Activated naive CD8-positive, alpha-beta T cell treated with anti-CD3 and anti-CD28 coated beads, Interleukin-2, amount 50 U/mL, for 24 hours (primary cell): ENCODE measurements around the gene VWF.
A peak's percentile ranks its signal among the peaks of the same experiment; 100 is the strongest.

Experiments
- ATAC-seq: fragments of 150-1000 bp; cut with Tn5 transposase; one replicate; pipeline ENCODE4 v1.10.0; 2021
- DNase-seq: peaks from one replicate; pipeline ENCODE4 v3.0.0; 2021
- H3K27ac Mint-ChIP-seq: one replicate; pipeline ENCODE4 v1.8.0; 2021; ENCODE audit warnings: mild to moderate bottlenecking, mixed read lengths
- H3K27me3 Mint-ChIP-seq: one replicate; pipeline ENCODE4 v1.8.0; 2021; ENCODE audit warnings: mixed read lengths
- H3K36me3 Mint-ChIP-seq: one replicate; pipeline ENCODE4 v1.8.0; 2021; ENCODE audit warnings: low read depth, mixed read lengths
- H3K4me1 Mint-ChIP-seq: one replicate; pipeline ENCODE4 v1.8.0; 2021; ENCODE audit warnings: mixed read lengths
- H3K4me3 Mint-ChIP-seq: one replicate; pipeline ENCODE4 v1.8.0; 2021; ENCODE audit warnings: mild to moderate bottlenecking, moderate library complexity, mixed read lengths
- H3K9me3 Mint-ChIP-seq: one replicate; pipeline ENCODE4 v1.8.0; 2021; ENCODE audit warnings: mixed read lengths

The VWF gene

GRCh38 chr12:5976711-5977110, 147.8 kb downstream of the VWF start:
- Mint-ChIP-seq H3K27ac (no peak overlapping the region), H3K36me3 (no peaks in the 10 kb centered on the region), H3K4me3 (no peak overlapping the region), H3K4me1 (no peaks in the 10 kb centered on the region), H3K9me3 (no peaks in the 10 kb centered on the region), H3K27me3 (peaks cover 3% of the 10 kb centered on the region)
- no peak for ATAC-seq
- no peak for DNase-seq

- DNase-seq (no peak), ATAC-seq (no peak)
- H3K27ac Mint-ChIP-seq = no peak overlapping the region
- H3K4me1 Mint-ChIP-seq = no peaks in the 10 kb centered on the region
- H3K9me3 Mint-ChIP-seq = no peaks in the 10 kb centered on the region
- peaks cover 3% of the 10 kb centered on the region for H3K27me3 Mint-ChIP-seq
- H3K4me3 Mint-ChIP-seq = no peak overlapping the region
- H3K36me3 Mint-ChIP-seq = no peaks in the 10 kb centered on the region
These were observed 148.3 kb downstream of the VWF start for GRCh38 chr12:5976196-5976595.

GRCh38 chr12:5973461-5974115, 150.9 kb downstream of the VWF start:
- Mint-ChIP-seq H3K4me3 (no peak overlapping the region), H3K27me3 (peaks cover 7% of the 10 kb centered on the region)

GRCh38 chr12:5972387-5972786, 152.1 kb downstream of the VWF start:
- Mint-ChIP-seq H3K4me1 (no peaks in the 10 kb centered on the region), H3K4me3 (no peak overlapping the region), H3K27ac (no peak overlapping the region), H3K36me3 (no peaks in the 10 kb centered on the region), H3K27me3 (peaks cover 7% of the 10 kb centered on the region), H3K9me3 (no peaks in the 10 kb centered on the region)
- ATAC-seq (no peak), DNase-seq (no peak)

More at GRCh38 chr12:5973461-5974115, 150.9 kb downstream of the VWF start:
- Mint-ChIP-seq H3K27ac (no peak overlapping the region), H3K36me3 (no peaks in the 10 kb centered on the region), H3K9me3 (no peaks in the 10 kb centered on the region), H3K4me1 (no peaks in the 10 kb centered on the region)
- DNase-seq (no peak), ATAC-seq (no peak)

- H3K9me3 Mint-ChIP-seq = no peaks in the 10 kb centered on the region
- peaks cover 7% of the 10 kb centered on the region for H3K27me3 Mint-ChIP-seq
- H3K36me3 Mint-ChIP-seq = no peaks in the 10 kb centered on the region
- DNase-seq (no peak), ATAC-seq (no peak)
- no peaks in the 10 kb centered on the region for H3K4me1 Mint-ChIP-seq
- H3K27ac Mint-ChIP-seq = no peak overlapping the region
- no peak overlapping the region for H3K4me3 Mint-ChIP-seq
These were observed 153.1 kb downstream of the VWF start for GRCh38 chr12:5971194-5971850.

- Mint-ChIP-seq H3K9me3 (no peaks in the 10 kb centered on the region), H3K27me3 (peaks cover 9% of the 10 kb centered on the region), H3K27ac (no peak overlapping the region), H3K4me3 (no peak overlapping the region), H3K36me3 (no peaks in the 10 kb centered on the region), H3K4me1 (peaks cover 1% of the 10 kb centered on the region)
- DNase-seq (no peak), ATAC-seq (no peak)
These were observed 154.3 kb downstream of the VWF start for GRCh38 chr12:5969974-5970690.

GRCh38 chr12:5969156-5969973, 155.1 kb downstream of the VWF start:
- Mint-ChIP-seq H3K4me3 (no peak overlapping the region), H3K9me3 (no peaks in the 10 kb centered on the region), H3K36me3 (no peaks in the 10 kb centered on the region), H3K27me3 (peaks cover 13% of the 10 kb centered on the region), H3K27ac (no peak overlapping the region), H3K4me1 (peaks cover 2% of the 10 kb centered on the region)
- no peak for ATAC-seq
- no peak for DNase-seq

GRCh38 chr12:5967645-5968415, 156.6 kb downstream of the VWF start:
- peaks cover 13% of the 10 kb centered on the region for H3K27me3 Mint-ChIP-seq
- ATAC-seq (no peak), DNase-seq (no peak)
- no peaks in the 10 kb centered on the region for H3K9me3 Mint-ChIP-seq
- H3K4me1 Mint-ChIP-seq = peaks cover 2% of the 10 kb centered on the region
- no peaks in the 10 kb centered on the region for H3K36me3 Mint-ChIP-seq
- H3K4me3 Mint-ChIP-seq = no peak overlapping the region
- no peak overlapping the region for H3K27ac Mint-ChIP-seq

GRCh38 chr12:5966486-5967095, 157.9 kb downstream of the VWF start:
- H3K36me3 Mint-ChIP-seq = no peaks in the 10 kb centered on the region
- peaks cover 12% of the 10 kb centered on the region for H3K27me3 Mint-ChIP-seq
- H3K27ac Mint-ChIP-seq = no peak overlapping the region
- no peak overlapping the region for H3K4me3 Mint-ChIP-seq
- peaks cover 2% of the 10 kb centered on the region for H3K4me1 Mint-ChIP-seq
- DNase-seq (no peak), ATAC-seq (no peak)
- H3K9me3 Mint-ChIP-seq = no peaks in the 10 kb centered on the region

- H3K4me1 Mint-ChIP-seq = peaks cover 2% of the 10 kb centered on the region
- DNase-seq (peak; percentile 56), ATAC-seq (no peak)
- H3K27ac Mint-ChIP-seq = no peak overlapping the region
- H3K4me3 Mint-ChIP-seq = no peak overlapping the region
- no peaks in the 10 kb centered on the region for H3K36me3 Mint-ChIP-seq
- H3K27me3 Mint-ChIP-seq = peaks cover 16% of the 10 kb centered on the region
- H3K9me3 Mint-ChIP-seq = no peaks in the 10 kb centered on the region
These were observed 158.5 kb downstream of the VWF start for GRCh38 chr12:5965950-5966383.

- no peak for ATAC-seq
- Mint-ChIP-seq H3K27me3 (peaks cover 14% of the 10 kb centered on the region), H3K4me1 (peaks cover 2% of the 10 kb centered on the region), H3K27ac (no peak overlapping the region), H3K9me3 (no peaks in the 10 kb centered on the region), H3K4me3 (no peak overlapping the region), H3K36me3 (no peaks in the 10 kb centered on the region)
- DNase-seq = no peak
These were observed 159.3 kb downstream of the VWF start for GRCh38 chr12:5964913-5965900.

- H3K27me3 Mint-ChIP-seq = peaks cover 12% of the 10 kb centered on the region
- H3K9me3 Mint-ChIP-seq = no peaks in the 10 kb centered on the region
- no peak overlapping the region for H3K27ac Mint-ChIP-seq
- DNase-seq (no peak), ATAC-seq (no peak)
- H3K4me3 Mint-ChIP-seq = no peak overlapping the region
- peaks cover 2% of the 10 kb centered on the region for H3K4me1 Mint-ChIP-seq
- no peaks in the 10 kb centered on the region for H3K36me3 Mint-ChIP-seq
These were observed 161.0 kb downstream of the VWF start for GRCh38 chr12:5963515-5963914.

- peaks cover 2% of the 10 kb centered on the region for H3K4me1 Mint-ChIP-seq
These were observed 163.7 kb downstream of the VWF start for GRCh38 chr12:5960783-5961182.

More at GRCh38 chr12:5960783-5961182, 163.7 kb downstream of the VWF start:
- Mint-ChIP-seq H3K4me3 (no peak overlapping the region), H3K27me3 (peaks cover 15% of the 10 kb centered on the region), H3K36me3 (no peaks in the 10 kb centered on the region), H3K27ac (no peak overlapping the region), H3K9me3 (no peaks in the 10 kb centered on the region)
- no peak for DNase-seq
- no peak for ATAC-seq
